ENCODE measurements around the gene NKIRAS1. TPM values are rescaled to one million over a fixed set of nuclear protein-coding genes. Genes with fewer than 3 reads are reported as not detected.

The NKIRAS1 gene
- total and polyA plus RNA-seq, 2 of the 8 experiments (the other 6 are each of a cell fraction or from before 2014, with no cell fraction given) = 3.4 to 7.0 TPM

GRCh38 chr3:23873941-23874340, 42.8 kb downstream of the NKIRAS1 start:
- CTCF ChIA-PET (ENCODE audit: partially characterized antibody) = interaction anchor here (0.9 to 3.2 kb wide), 5 partner anchors 9 to 103 kb away, joined by 3 to 15 read pairs (median 4); no protein-coding TSS in a partner anchor
- H3K36me3 ChIP-seq (ENCODE audit: control insufficient read depth in 2 of 4, insufficient read depth in 4 of 4, low read length in 3 of 4) = peaks cover 0 to 16% (median 6%) of the 10 kb centered on the region in 4 experiments; a peak in 5 of 8 replicates
- TF ChIP-seq MAFK (IDR thresholded peaks at IDR 0.05; ENCODE audit: low read depth, low read length) = no peak
- no peak for TF ChIP-seq RAD21 (IDR thresholded peaks at IDR 0.05 in 1 of 2, conservative IDR thresholded peaks at IDR 0.05 in 1 of 2; ENCODE audit: low read depth in 2 of 2, low read length in 2 of 2)
- no peak for TF ChIP-seq SIRT6 (IDR thresholded peaks at IDR 0.05; ENCODE audit: low read length)
- no peak for TF ChIP-seq SP1 (IDR thresholded peaks at IDR 0.05; ENCODE audit: low read depth, low read length)
- TF ChIP-seq CEBPB (IDR thresholded peaks at IDR 0.05; ENCODE audit: low read depth, low read length) = no peak
- no peak for TF ChIP-seq E2F6 (IDR thresholded peaks at IDR 0.05)

More at GRCh38 chr3:23873941-23874340, 42.8 kb downstream of the NKIRAS1 start:
- Histone ChIP-seq H3K14ac (ENCODE audit: insufficient read length) (no peak overlapping the region), H3K27me3 (replicated peaks in 1 of 4; ENCODE audit: control insufficient read depth in 3 of 4, extremely low read depth in 1 of 4, insufficient read depth in 3 of 4, low read length in 3 of 4) (peaks cover 0 to 1% (median 0%) of the 10 kb centered on the region in 4 experiments; a peak in 1 of 7 replicates), H3K56ac (replicated peaks; ENCODE audit: insufficient read length, low read depth, low read length) (no peak overlapping the region), H3K9ac (replicated peaks in 1 of 4; ENCODE audit: extremely low read depth in 1 of 4, low read depth in 3 of 4, low read length in 3 of 4) (no peak overlapping the region), H3K79me1 (ENCODE audit: low read depth, low read length) (no peaks in the 10 kb centered on the region; the same call in 1 of the 2 replicates), H2AK5ac (ENCODE audit: low read depth, low read length) (no peak overlapping the region), H4K20me1 (replicated peaks in 1 of 2; ENCODE audit: control insufficient read depth in 1 of 2, insufficient read depth in 2 of 2, low read length in 2 of 2) (peaks cover 0 to 8% of the 10 kb centered on the region in 2 experiments), H2AFZ (ENCODE audit: low read length) (no peak overlapping the region), H3K23ac (ENCODE audit: insufficient read length) (no peak overlapping the region), H3K4ac (replicated peaks; ENCODE audit: insufficient read length, low read depth, low read length) (no peak overlapping the region), H4K8ac (ENCODE audit: extremely low read depth, insufficient read depth, low read length) (no peak overlapping the region), H2BK120ac (replicated peaks; ENCODE audit: low read depth, low read length) (no peak overlapping the region), H3K4me3 (ENCODE audit: extremely low read depth in 1 of 4, insufficient read depth in 2 of 4, low read depth in 3 of 4, low read length in 4 of 4) (no peak overlapping the region), H2BK5ac (ENCODE audit: low read depth, low read length) (no peak overlapping the region), H3K18ac (ENCODE audit: extremely low read depth, low read length) (no peak overlapping the region), H4K91ac (replicated peaks; ENCODE audit: insufficient read length, low read length) (no peak overlapping the region), H3K9me3 (ENCODE audit: insufficient read depth in 2 of 2, low read depth in 1 of 2, low read length in 1 of 2) (peaks cover 8 to 9% of the 10 kb centered on the region in 2 experiments; a peak in 3 of 4 replicates), H2BK15ac (ENCODE audit: low read length) (no peak overlapping the region), H2BK20ac (ENCODE audit: low read length) (no peak overlapping the region), H3K27ac (ENCODE audit: low read depth, low read length) (no peak overlapping the region), H3K4me2 (ENCODE audit: insufficient read depth in 1 of 2, low read depth in 2 of 2, low read length in 2 of 2) (no peak overlapping the region), H4K5ac (ENCODE audit: insufficient read length, low read depth, low read length) (no peak overlapping the region), H2BK12ac (ENCODE audit: low read depth, low read length) (no peak overlapping the region), H3K4me1 (replicated peaks in 1 of 4; ENCODE audit: control insufficient read depth in 3 of 4, insufficient read depth in 4 of 4, low read length in 3 of 4) (no peaks in the 10 kb centered on the region; a peak in 2 of 7 replicates), H3K79me2 (ENCODE audit: control insufficient read depth in 1 of 2, insufficient read depth in 2 of 2, low read length in 2 of 2) (peaks cover 3 to 67% of the 10 kb centered on the region in 2 experiments), H3K23me2 (ENCODE audit: low read depth, low read length) (no peaks in the 10 kb centered on the region)
- WGBS, 2 experiments (ENCODE audit: extremely low coverage in 1 of 2, insufficient coverage in 1 of 2, insufficient read length in 1 of 2, insufficient replicate concordance in 2 of 2, low coverage in 1 of 2, low lambda C conversion rate in 2 of 2, missing lambda C conversion rate in 1 of 2) = 94% methylated on average over 2 of the region's 2 CpGs; no CpG with 5 or more reads in 1 of the 2 experiments
- no peak for FAIRE-seq
- POLR2A ChIA-PET (ENCODE audit: partially characterized antibody) = interaction anchor here (1.0 to 3.3 kb wide), 2 partner anchors 11 to 43 kb away, joined by 3 to 14 read pairs; partner anchors contain the start of genes NKIRAS1 and RPL15
- DNase-seq (ENCODE audit: low read depth in 1 of 2, low spot score in 2 of 2) = no peak

Data from H1 (cell line).